ENCODE measurements around the gene PGA3.
"Not testable (repeated sequence)": the region's sequence is repeated elsewhere in the genome, so short reads cannot be mapped to it uniquely, and the experiment has no call there.

Gene PGA3

GRCh38 chr11:61211327-61211952 is 8.1 kb downstream of the PGA3 start:
- DNase-seq: not testable (repeated sequence)

- not testable (repeated sequence) for DNase-seq
Observed at GRCh38 chr11:61212202-61212601, 8.9 kb downstream of the PGA3 start.

- DNase-seq: not testable (repeated sequence)
Observed at GRCh38 chr11:61213711-61214324, 10.5 kb downstream of the PGA3 start.

- DNase-seq: not testable (repeated sequence)
Observed at GRCh38 chr11:61218306-61218705, 15.0 kb downstream of the PGA3 start.

- DNase-seq: not testable (repeated sequence)
Observed at GRCh38 chr11:61219016-61219415, 15.7 kb downstream of the PGA3 start.

GRCh38 chr11:61222047-61222446 is 18.7 kb downstream of the PGA3 start, which contains the start of gene PGA4:
Gene PGA4, plus strand, starts transcription at chr11:61222347. Its CDS starts 54 bp downstream, at chr11:61222401.
- not testable (repeated sequence) for DNase-seq

- not testable (repeated sequence) for DNase-seq
Observed at GRCh38 chr11:61222692-61223091, 19.4 kb downstream of the PGA3 start.

- not testable (repeated sequence) for DNase-seq
Observed at GRCh38 chr11:61226457-61227137, 23.3 kb downstream of the PGA3 start.

- not testable (repeated sequence) for DNase-seq
Observed at GRCh38 chr11:61229458-61229857, 26.1 kb downstream of the PGA3 start.

GRCh38 chr11:61231033-61231432 is 27.7 kb downstream of the PGA3 start:
- not testable (repeated sequence) for DNase-seq

GRCh38 chr11:61231585-61231984 is 28.3 kb downstream of the PGA3 start:
- DNase-seq: not testable (repeated sequence)

- DNase-seq: not testable (repeated sequence)
Observed at GRCh38 chr11:61232548-61233145, 29.3 kb downstream of the PGA3 start.

GRCh38 chr11:61237130-61237529 is 33.8 kb downstream of the PGA3 start:
- DNase-seq: not testable (repeated sequence)

- not testable (repeated sequence) for DNase-seq
Observed at GRCh38 chr11:61240288-61240687, 37.0 kb downstream of the PGA3 start.

- not testable (repeated sequence) for DNase-seq
Observed at GRCh38 chr11:61240875-61241274, 37.6 kb downstream of the PGA3 start, which contains the start of gene PGA5. Gene PGA5, plus strand, starts transcription at chr11:61241175. Its CDS starts 52 bp downstream, at chr11:61241227.

- DNase-seq: not testable (repeated sequence)
Observed at GRCh38 chr11:61241526-61241925, 38.2 kb downstream of the PGA3 start.

GRCh38 chr11:61245284-61245964 is 42.1 kb downstream of the PGA3 start:
- DNase-seq: not testable (repeated sequence)

- not testable (repeated sequence) for DNase-seq
Observed at GRCh38 chr11:61248071-61248470, 44.8 kb downstream of the PGA3 start.

GRCh38 chr11:61249201-61249600 is 45.9 kb downstream of the PGA3 start:
- not testable (repeated sequence) for DNase-seq

GRCh38 chr11:61250796-61251765 is 47.8 kb downstream of the PGA3 start:
- not testable (repeated sequence) for DNase-seq

- not testable (repeated sequence) for DNase-seq
Observed at GRCh38 chr11:61252332-61252731, 49.0 kb downstream of the PGA3 start.

Measured in AML-193 (cell line).